Dedifferentiated amniotic fluid mesenchymal stem cell (primary cell): ENCODE results near the gene FSIP1.
A peak's percentile ranks its signal among the peaks of the same experiment; 100 is the strongest.

Experiments
- DNase-seq: peaks from one replicate; pipeline ENCODE4 v3.0.0-alpha.2; 2016; ENCODE audit errors: extremely low spot score

The FSIP1 gene

GRCh38 chr15:39792025-39792843 is 9.6 kb upstream of the FSIP1 start:
- no peak for DNase-seq

GRCh38 chr15:39789736-39790135 is 7.1 kb upstream of the FSIP1 start:
- no peak for DNase-seq

- DNase-seq: peak; percentile 26
Observed at GRCh38 chr15:39788800-39789565, 6.3 kb upstream of the FSIP1 start.

DNA sequence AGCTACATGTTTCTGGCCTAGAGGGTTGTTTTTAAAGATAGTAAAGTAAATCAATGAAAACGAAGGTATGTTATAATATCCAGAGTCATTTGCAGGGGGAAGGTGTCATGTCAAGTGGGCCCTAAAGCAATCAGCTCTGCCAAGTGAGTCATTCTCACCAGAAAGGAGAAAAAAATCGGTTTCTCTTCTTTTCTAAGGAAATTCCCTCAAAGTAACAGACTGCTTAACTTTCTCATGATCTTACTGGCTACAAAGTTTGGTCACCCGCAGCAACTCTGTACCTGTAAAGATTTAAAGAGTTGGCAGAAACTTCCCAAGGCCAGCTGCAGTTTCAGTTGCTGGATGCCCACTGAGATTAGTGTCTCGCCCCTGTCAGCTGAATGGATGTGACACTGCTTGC is 5.5 kb upstream of the FSIP1 start:
- no peak for DNase-seq

GRCh38 chr15:39787479-39787878 is 4.8 kb upstream of the FSIP1 start:
- DNase-seq: no peak

DNA sequence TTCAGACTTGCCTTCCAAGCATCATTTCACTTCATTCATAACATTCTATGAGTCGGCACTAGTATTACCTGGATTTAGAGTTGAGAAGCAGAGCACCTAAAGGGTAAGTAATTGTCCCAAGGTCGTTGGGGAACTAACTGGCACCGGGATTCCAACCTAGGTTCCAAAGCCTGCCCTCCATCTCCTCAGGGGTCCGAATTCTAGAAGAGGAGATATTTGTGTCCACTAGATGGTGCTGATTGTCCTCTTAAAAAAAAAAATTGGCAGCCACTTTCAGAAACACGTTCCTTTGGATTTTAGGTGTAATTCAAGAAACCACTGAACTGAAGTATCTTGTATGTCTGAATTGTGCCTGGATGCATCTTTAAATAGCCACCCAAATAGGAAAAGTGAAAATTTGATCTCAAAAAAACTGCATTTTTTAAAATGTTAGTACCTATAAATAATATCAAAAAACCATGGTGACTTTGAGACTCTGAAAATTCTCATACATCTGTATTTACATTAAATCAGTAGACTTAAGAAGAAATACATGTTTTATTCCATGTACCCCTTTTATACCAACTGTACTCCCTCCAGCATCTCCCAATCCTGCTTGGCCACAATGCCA is 3.9 kb upstream of the FSIP1 start:
- peak; percentile 84 for DNase-seq

GRCh38 chr15:39785841-39786240 is 3.2 kb upstream of the FSIP1 start:
- DNase-seq: no peak

DNA sequence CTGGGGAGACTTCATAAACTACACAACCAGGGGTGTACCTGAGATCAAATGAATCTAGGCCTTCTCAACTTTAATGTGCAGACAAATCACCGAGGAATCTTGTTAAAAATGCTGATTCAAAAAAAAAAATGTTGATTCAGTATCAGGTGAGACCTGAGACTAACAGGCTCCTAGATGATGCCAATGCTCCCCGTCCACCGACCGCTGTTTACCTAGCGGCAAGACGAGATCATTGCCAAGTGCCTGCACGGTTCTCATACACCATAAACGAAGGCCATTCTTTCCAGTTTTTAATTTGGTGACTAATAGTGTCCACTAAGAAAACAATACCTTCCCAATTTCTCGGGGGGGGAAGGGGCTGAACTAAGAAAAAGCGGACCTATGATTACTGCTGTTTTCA is 2.5 kb upstream of the FSIP1 start:
- no peak for DNase-seq

- no peak for DNase-seq
Observed at GRCh38 chr15:39784638-39785037, 2.0 kb upstream of the FSIP1 start.

DNA sequence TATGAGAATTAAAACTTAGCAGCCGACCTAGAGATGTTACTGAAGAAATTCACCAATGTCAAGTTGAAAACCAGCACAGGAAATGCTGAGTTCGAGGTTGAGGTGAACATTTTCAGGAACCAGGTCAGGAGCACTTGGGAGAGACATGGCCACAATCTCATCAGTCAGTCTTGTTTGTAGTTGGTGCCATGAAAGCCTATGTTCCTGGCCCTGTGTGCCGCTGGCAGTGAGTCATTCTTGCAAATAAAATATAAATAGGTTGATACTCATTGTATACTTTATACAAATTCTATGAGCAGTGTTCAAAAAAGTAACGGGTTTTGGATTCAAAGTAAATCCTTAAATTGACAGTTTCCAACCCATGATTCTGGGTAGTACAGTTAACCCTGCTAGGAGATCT is 1.5 kb upstream of the FSIP1 start:
- no peak for DNase-seq

GRCh38 chr15:39783244-39783820 is 691 bp upstream of the FSIP1 start:
- DNase-seq: no peak

DNA sequence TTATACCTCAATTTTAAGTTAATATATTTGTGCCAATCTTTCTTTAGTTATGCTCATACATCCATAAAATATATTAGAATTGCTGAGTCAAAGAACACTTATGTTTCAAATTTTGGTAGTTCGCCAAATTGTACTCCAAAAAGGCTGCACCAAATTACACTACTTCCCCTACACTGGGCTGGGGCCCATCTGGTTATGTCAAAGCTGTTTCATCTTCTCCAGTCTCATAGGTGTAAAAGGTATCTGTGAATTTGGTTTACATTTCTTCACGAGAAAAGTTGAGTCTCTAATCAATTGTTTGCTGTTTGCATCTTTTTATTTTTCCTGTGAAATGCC is 706 bp downstream of the FSIP1 start:
- no peak for DNase-seq

GRCh38 chr15:39781147-39781966 is 1.3 kb downstream of the FSIP1 start:
- DNase-seq: no peak

- no peak for DNase-seq
Observed at GRCh38 chr15:39778021-39778420, 4.6 kb downstream of the FSIP1 start.

DNA sequence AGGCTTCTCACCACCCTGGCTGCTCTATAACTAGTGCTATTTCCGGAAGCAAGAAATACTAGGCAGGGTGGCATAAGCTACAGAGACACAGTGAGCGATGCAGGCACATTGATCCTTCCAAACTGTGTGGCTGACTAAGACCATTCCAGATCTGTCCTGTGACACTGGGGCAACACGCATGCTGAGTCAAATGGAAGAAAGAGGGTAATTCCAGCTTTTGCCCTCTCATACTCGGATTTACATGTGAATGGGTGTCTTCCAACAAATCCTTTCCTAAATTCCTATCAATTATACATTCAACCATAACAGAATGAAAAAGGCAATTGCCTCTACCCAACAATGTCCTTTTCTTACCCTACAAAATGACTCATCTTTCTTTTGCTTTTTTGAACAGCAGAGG is 5.1 kb downstream of the FSIP1 start:
- no peak for DNase-seq

DNA sequence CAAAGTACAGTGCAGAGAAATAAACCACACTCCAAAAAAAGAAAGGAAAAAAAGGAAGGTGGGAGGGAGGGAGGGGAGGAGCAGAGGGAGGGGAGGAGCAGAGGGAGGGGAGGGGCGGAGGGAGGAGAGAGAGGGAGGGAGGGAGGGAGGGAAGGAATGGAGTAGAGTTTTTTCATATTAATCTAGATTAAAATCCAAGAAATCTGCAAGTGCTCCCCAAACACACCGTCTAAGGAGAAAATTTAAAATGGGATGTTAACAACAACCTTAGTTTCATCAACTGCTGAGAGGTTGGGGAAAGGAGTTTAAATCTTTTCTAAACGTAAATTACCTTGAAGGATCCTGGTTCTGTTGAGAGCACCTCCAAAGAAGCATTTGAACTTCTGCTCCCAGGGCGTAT is 6.6 kb downstream of the FSIP1 start:
- no peak for DNase-seq

DNA sequence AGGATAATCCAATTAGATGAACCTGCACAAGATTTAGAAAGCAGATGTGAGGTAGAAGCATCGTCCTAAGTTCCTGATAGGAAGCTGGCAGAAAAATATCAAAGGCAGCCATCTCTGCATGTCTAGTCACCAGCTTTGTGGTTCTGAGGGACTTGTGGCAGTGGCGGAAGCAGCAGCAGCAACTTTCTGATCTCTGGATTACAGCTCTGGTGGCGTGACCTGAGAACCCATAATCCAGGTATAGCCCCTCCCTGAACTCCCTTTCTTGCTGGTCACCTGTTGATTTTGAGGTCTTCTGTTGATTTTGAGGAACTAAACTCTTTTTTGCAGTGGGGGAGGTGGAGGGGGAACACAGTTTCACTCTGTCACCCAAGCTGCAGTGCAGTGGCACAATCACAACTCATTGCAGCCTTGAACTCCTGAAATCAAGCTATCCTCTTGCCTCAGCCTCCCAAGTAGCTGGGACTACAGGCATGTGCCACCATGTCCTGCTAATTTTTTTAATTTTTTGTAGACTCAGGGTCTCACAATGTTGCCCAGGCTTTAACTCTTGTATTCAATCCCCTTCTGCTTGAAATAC is 7.9 kb downstream of the FSIP1 start:
- no peak for DNase-seq

DNA sequence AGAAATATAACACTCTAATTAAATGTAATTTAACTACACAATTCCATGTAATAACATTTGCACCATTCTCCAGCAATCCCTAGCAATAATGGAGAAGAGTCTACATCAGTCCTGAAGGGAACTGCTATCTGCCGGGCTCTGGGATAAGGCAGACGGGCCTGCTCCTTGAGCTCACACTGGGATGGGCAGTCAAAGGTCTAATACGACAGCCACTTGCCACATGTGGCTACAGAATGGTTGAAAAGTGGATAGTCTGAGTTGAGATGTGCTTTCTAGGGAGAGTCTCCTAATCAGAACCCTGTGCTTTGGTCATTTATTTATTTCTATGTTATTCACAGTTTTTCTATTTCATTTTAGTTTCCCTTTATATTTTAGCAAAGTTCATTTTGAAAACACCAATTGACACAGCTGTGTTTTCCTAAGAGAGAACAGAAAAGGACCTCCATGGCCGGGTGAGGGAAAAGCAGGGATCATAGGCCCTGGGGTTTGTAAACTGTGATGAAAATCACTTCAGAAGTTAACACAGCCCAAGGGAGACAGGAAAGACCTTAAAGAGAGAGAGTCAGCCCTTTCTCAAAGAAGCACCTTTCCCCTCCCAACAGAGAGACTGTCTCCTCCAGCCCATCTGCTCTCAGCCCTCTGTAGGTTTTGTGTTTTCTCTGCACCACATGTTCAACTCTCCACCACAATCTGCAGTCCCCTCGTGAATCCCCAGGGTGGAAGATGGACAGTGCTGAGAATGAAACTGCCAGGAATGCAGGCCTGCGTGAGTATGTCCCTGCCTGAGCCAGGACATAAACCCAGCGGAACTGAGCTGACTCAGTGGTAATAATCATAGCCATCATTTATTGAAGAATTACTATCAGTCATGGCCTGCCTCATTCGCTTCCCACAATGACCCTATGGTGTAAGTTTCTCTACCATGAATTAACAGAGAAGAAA is 11.6 kb downstream of the FSIP1 start:
- DNase-seq: peak; percentile 73

- no peak for DNase-seq
Observed at GRCh38 chr15:39767921-39768320, 14.7 kb downstream of the FSIP1 start.

DNA sequence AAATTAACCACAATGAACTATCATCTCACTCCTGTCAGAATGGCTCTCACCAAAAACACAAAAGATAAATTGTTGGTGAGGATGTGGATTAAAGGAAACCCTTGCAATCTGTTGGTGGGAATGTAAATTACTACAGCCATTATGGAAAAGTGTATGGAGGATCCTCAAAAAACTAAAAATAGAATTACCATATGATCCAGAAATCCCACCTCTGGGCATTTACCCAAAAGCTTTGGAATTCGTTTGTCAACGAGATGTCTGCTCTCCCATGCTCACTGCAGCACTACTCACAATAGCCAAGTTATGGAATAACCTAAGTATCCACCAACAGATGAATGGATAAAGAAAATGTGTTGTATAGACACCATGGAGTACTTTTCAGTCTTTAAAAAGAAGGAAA is 21.6 kb downstream of the FSIP1 start:
- no peak for DNase-seq
